ENCODE measurements around the gene MTMR3.
"Not testable (repeated sequence)": the region's sequence is repeated elsewhere in the genome, so short reads cannot be mapped to it uniquely, and the experiment has no call there.

The MTMR3 gene

DNA sequence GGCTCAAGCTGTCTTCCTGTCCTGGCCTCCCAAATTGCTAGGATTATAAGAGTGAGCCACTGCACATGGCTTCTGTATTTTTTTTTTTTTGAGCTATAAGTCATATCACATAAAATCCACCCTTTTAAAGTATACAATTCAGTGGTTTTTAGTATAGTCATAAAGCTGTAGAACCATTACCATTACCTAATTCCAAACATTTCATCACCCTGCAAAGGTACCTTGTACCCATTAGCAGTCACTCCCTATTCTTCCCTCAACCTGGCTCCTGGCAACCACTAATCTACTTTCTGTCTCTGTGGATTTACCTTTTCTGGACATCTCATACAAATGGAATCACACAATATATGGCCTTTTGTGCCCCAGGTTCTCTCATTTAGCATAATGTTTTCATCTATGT, 84.5 kb downstream of the MTMR3 start:
- DNase-seq (ENCODE audit: low spot score), result no peak

- DNase-seq (ENCODE audit: low spot score), result no peak
Observed at GRCh38 chr22:29971607-29972006, 88.6 kb downstream of the MTMR3 start.

- DNase-seq (ENCODE audit: low spot score), result no peak
Observed at GRCh38 chr22:29972121-29972520, 89.1 kb downstream of the MTMR3 start.

GRCh38 chr22:29973269-29973668, 90.3 kb downstream of the MTMR3 start:
- no peak for DNase-seq (ENCODE audit: low spot score)

GRCh38 chr22:29973680-29974079, 90.7 kb downstream of the MTMR3 start:
- DNase-seq (ENCODE audit: low spot score), result not testable (repeated sequence)

DNA sequence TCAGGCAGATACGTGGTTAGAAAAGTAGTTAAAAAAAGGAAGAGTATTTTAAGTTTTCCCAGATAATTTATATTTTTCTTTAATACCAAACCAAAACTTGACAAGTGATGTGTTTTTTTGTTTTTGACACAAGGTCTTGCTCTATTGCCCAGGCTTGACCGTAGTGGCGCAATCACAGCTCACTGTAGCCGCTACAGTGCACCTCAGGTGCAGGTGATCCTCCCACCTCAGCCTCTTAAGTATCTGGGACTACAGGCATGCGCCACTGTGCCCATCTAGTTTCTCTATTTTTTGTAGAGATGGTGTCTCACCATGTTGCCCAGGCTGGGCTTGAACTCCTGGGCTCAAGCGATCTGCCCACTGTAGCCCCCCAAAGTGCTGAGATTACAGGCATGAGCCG, 92.5 kb downstream of the MTMR3 start:
- DNase-seq (ENCODE audit: low spot score), result no peak

- no peak for DNase-seq (ENCODE audit: low spot score)
Observed at GRCh38 chr22:29977107-29977506, 94.1 kb downstream of the MTMR3 start.

DNA sequence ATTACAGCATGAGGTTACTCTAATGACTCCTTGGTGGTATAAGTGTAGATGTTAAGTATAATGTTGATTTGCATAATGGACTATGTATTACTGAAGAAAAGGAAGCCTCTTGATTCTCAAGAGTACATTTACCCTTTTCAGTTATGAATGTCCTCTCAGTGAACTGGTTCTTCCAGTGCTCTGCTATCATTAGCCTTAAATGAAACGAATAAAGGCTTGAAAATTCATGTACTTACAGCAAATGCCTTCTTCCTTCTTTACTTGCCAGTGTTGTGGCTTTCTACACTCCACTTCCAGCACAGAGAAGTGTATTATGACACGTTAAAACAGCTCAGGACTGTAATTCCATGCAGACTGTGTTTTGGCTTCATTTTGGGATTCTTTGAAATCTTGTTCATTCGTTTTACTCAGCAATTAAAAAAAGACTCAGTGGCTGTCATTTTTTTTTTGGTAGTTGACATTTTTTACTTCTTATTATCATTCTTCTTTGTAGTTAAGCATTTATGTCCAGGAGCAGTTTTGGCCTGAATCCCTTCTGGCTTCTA, 96.9 kb downstream of the MTMR3 start:
- DNase-seq (ENCODE audit: low spot score), result no peak

- no peak for DNase-seq (ENCODE audit: low spot score)
Observed at GRCh38 chr22:29983296-29983917, 100.4 kb downstream of the MTMR3 start.

GRCh38 chr22:29985912-29986311, 102.9 kb downstream of the MTMR3 start:
- DNase-seq (ENCODE audit: low spot score), result no peak

DNA sequence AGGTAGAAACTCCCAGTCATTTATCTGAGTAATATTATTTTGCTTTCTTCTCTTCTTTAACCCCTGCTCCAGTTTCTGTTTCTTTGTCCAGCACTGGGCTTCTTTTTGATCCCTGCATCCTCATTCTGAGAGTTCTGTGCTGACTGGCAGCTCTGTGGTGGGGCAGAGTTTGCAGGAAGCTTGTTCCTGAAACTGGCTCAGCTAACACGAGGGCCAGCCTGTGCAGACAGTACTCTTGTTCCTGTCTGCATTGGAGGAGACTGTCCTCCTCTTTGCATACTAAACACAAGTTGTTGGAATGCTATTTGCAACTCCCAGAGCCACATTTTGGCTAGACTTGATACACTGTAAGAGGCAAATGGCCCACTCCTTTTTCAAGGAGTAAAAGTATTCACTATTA, 104.2 kb downstream of the MTMR3 start:
- DNase-seq (ENCODE audit: low spot score), result no peak

- no peak for DNase-seq (ENCODE audit: low spot score)
Observed at GRCh38 chr22:29988719-29989118, 105.7 kb downstream of the MTMR3 start.

- no peak for DNase-seq (ENCODE audit: low spot score)
Observed at GRCh38 chr22:29989446-29989845, 106.5 kb downstream of the MTMR3 start.

- DNase-seq (ENCODE audit: low spot score), result no peak
Observed at GRCh38 chr22:29992341-29993275, 109.6 kb downstream of the MTMR3 start.

GRCh38 chr22:29994027-29994715, 111.2 kb downstream of the MTMR3 start:
- DNase-seq (ENCODE audit: low spot score), result no peak

GRCh38 chr22:29994943-29995342, 112.0 kb downstream of the MTMR3 start:
- DNase-seq (ENCODE audit: low spot score), result no peak

DNA sequence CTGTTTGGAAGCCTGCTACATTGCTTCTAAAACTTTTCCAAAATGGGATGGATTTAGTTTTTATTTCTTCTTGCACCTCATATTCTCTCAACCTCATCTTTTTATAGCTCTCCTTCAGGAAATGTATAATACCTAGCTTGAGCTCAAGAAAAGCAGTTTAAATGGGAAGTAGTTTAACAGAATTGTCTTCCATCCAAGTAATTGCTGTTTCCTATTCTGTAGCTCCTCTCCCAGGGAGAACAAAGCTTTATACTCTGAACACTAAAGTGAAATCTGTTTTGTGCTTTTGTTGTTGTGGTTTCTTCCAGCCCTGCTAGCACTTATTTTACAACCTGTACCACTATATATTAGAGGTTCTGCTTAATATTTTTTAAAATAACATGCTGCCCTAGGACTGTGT, 114.1 kb downstream of the MTMR3 start:
- no peak for DNase-seq (ENCODE audit: low spot score)

DNA sequence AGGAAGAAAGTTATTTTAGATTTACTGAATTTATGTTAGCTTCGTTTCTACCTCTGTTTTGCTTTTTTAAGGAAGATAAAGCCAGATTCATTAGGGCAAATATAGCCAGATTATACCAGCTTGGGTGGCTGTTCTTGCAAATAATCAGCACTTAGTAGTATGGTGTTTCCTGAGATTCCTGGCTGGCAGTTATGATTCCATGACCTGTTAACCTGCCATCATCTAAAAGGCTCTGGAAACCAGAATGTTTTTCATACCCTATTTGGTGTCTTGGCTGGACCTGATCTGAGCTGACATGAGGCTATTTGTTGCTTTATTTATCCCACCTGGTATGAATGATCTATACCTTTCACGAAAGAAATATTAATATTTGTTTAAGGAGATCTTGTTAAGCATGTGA, 114.5 kb downstream of the MTMR3 start:
- no peak for DNase-seq (ENCODE audit: low spot score)

DNA sequence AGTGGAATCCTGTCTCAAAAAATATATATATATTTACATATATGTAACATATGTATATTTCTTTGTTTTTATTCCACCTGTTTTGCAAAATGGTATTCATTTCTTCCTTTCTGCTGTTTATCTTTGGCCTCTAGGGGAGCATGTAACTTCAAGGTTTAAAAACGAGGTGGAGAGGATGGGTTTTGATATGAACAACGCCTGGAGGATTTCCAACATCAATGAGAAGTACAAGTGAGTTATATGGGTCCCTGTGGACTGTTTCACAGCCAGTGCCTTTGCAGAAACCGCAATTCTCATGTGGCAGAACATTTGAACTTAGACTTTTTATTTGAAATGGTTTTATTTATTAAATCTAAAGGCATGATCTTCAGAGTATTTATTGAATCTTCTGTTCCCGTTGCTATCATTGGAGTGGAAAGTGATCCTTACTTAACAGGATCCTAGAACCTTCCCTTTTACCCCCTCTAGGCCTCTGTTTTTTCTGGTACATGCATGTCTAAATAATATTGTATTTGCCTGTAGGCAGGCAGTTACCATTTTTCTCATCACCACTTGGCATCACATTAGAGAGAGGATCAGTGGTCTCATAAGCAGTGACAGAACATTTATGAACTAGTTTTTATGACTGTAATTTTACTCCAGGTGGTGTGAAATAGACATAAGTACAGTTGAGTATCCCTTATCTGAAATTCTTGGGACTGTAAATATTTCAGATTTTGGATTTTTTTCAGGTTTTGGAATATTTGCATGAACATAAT, 115.8 kb downstream of the MTMR3 start:
- peak; percentile 10 for DNase-seq (ENCODE audit: low spot score)

DNA sequence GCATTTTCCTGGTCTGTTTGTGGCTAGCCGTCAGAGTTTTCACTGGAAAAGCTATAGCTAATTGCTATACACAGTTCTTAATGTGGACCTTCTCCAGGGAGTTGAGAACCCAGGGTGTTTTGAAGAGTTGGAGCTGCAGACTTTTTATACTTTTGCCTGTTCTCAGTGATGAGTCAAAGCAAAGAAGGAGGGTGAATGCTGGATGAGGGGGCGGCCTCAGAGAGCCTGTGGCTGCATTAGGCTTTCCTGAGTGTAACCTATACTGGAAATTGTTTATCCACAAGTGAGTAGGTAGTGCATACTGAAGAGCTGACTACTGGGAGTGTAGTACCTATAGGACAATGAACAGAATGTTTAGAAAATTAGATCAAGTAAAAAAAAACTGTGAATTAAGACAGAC, 117.6 kb downstream of the MTMR3 start:
- no peak for DNase-seq (ENCODE audit: low spot score)

DNA sequence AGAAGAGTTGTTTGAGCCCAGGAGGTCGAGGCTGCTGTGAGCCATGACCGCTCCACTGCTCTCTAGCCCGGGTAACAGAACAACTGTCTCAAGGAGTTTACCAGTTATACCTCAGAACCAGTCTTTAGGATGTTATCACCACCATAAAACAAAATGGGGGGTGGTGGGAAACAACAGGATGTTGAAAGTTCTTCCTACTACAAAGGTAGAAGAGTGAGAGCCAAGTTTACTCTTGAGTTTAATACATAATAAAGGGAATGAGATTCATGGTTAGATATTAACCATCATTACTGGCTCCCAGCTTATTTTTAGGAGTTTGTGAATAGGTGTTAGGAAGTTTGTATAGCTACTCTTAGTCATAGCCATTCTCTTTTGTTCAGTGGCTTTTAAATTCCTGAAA, 118.5 kb downstream of the MTMR3 start:
- DNase-seq (ENCODE audit: low spot score), result no peak
